MCF 10A (cell line): ENCODE results near the gene PRR23C. TPM values are rescaled to one million over a fixed set of nuclear protein-coding genes. Genes with fewer than 3 reads are reported as not detected.

Source experiments
- BruUV-seq: library from RNA; stranded (reverse); fragments of 400-500 nt; replicated peaks from 2 replicates; lab custom pipeline; 2021; lab: Mats Ljungman, UMichigan
- CTCF ChIA-PET: fragments of 300-600 bp; sonication (Branson Sonifier 250); formaldehyde crosslinking; extraction: SDS; loops from one replicate; lab custom pipeline; 2021; ENCODE audit warnings: antibody characterized with exemption, inconsistent platforms; lab: Yijun Ruan, JAX
- POLR2A ChIA-PET: fragments of 300-600, 350-650 bp; sonication (Branson Sonifier 250); formaldehyde crosslinking; extraction: SDS; loops from one replicate; lab custom pipeline; 2020; ENCODE audit warnings: antibody characterized with exemption, inconsistent platforms; lab: Yijun Ruan, JAX
- DNase-seq: peaks from one replicate; pipeline ENCODE4 v3.0.0-alpha.2; 2018; ENCODE audit not compliant: unreplicated experiment
- H3K27ac Mint-ChIP-seq: one replicate; pipeline ENCODE4 v1.8.0; 2022; ENCODE audit warnings: mild to moderate bottlenecking, low read depth, mixed read lengths; ENCODE audit not compliant: unreplicated experiment
- H3K27me3 Mint-ChIP-seq: one replicate; pipeline ENCODE4 v1.8.0; 2022; ENCODE audit warnings: mixed read lengths; ENCODE audit not compliant: insufficient read depth, unreplicated experiment
- H3K36me3 Mint-ChIP-seq: one replicate; pipeline ENCODE4 v1.8.0; 2022; ENCODE audit warnings: mild to moderate bottlenecking, moderate library complexity, mixed read lengths; ENCODE audit not compliant: insufficient read depth, unreplicated experiment
- H3K4me1 Mint-ChIP-seq: one replicate; pipeline ENCODE4 v1.8.0; 2022; ENCODE audit warnings: mixed read lengths; ENCODE audit not compliant: insufficient read depth, unreplicated experiment
- H3K4me3 Mint-ChIP-seq: one replicate; pipeline ENCODE4 v1.8.0; 2022; ENCODE audit warnings: mild to moderate bottlenecking, moderate library complexity, mixed read lengths; ENCODE audit not compliant: unreplicated experiment
- H3K9me3 Mint-ChIP-seq: one replicate; pipeline ENCODE4 v1.8.0; 2022; ENCODE audit warnings: mixed read lengths; ENCODE audit not compliant: unreplicated experiment
- CTCF ChIP-seq: fragments of 200-600 bp; IDR thresholded peaks from one replicate; pipeline ENCODE4 v1.8.0; 2022; ENCODE audit warnings: antibody characterized with exemption, mild to moderate bottlenecking; ENCODE audit not compliant: unreplicated experiment
- intact Hi-C: fragments of 100-400 bp; cut with micrococcal nuclease; formaldehyde crosslinking; loops from 2 replicates; pipeline ENCODE4 v1.14.1; 2022
- total RNA-seq: library from RNA; stranded (reverse); gene quantifications from 2 replicates; pipeline ENCODE4 v1.2.3, GENCODE V29; 2022

PRR23C gene
- total RNA-seq, 1 experiment from 2014 or later: not detected

GRCh38 chr3:139005356-139005993 lies 39.2 kb downstream of the PRR23C start:
- Mint-ChIP-seq H3K9me3 (peaks cover 12% of the 10 kb centered on the region), H3K27me3 (peaks cover 2% of the 10 kb centered on the region), H3K27ac (no peak overlapping the region), H3K36me3 (no peaks in the 10 kb centered on the region), H3K4me1 (no peaks in the 10 kb centered on the region), H3K4me3 (no peak overlapping the region)
- DNase-seq: no peak
- no peak for TF ChIP-seq CTCF
- intact Hi-C loops: no loop called here
- ChIA-PET POLR2A (no interaction called here), CTCF (no interaction called here)
- no TSS peak for BruUV-seq

GRCh38 chr3:138995706-138996105 lies 49.0 kb downstream of the PRR23C start:
- Mint-ChIP-seq H3K27ac (no peak overlapping the region), H3K4me3 (no peak overlapping the region), H3K36me3 (no peaks in the 10 kb centered on the region), H3K9me3 (no peaks in the 10 kb centered on the region), H3K4me1 (no peaks in the 10 kb centered on the region), H3K27me3 (peaks cover 99% of the 10 kb centered on the region)
- intact Hi-C loops: no loop called here
- CTCF ChIA-PET: no interaction called here
- no peak for TF ChIP-seq CTCF
- no TSS peak for BruUV-seq
- no peak for DNase-seq
- POLR2A ChIA-PET: no interaction called here

Other genes with a start within 250 kb of the PRR23C start
- 21.0 and 21.1 TPM in 2 replicates for gene PIK3CB, start 210.0 kb downstream of the PRR23C start, total RNA-seq
- 0.17 and 0.30 TPM in 2 replicates for gene FOXL2, start 97.8 kb downstream of the PRR23C start, total RNA-seq
- 0.14 and 0.20 TPM in 2 replicates for gene FOXL2NB, start 97.7 kb downstream of the PRR23C start, total RNA-seq
- gene PRR23A, start 38.6 kb downstream of the PRR23C start, total RNA-seq: not detected in 2 replicates
- not detected in 2 replicates for gene PRR23B, start 24.0 kb downstream of the PRR23C start, total RNA-seq